NOMO-1 treated with DMSO at 0.1 percent for 48 hours (cell line): ENCODE measurements around the gene DLG5.
A peak's percentile ranks its signal among the peaks of the same experiment; 100 is the strongest.

Source experiments
- DNase-seq: peaks from one replicate; lab custom pipeline; 2025; ENCODE audit not compliant: unreplicated experiment; lab: John Stamatoyannopoulos, UW

Gene DLG5

GRCh38 chr10:77955136-77955535 lies 28.6 kb upstream of the DLG5 start:
- no peak for DNase-seq

- no peak for DNase-seq
Measured at GRCh38 chr10:77949167-77949566, 22.6 kb upstream of the DLG5 start.

GRCh38 chr10:77946084-77946483 lies 19.5 kb upstream of the DLG5 start:
- no peak for DNase-seq

- peak; percentile 76 for DNase-seq
Measured at GRCh38 chr10:77944519-77944918, 18.0 kb upstream of the DLG5 start.

- DNase-seq: peak; percentile 44
Measured at GRCh38 chr10:77943121-77943901, 16.8 kb upstream of the DLG5 start.

GRCh38 chr10:77941790-77942189 lies 15.2 kb upstream of the DLG5 start:
- DNase-seq: no peak

GRCh38 chr10:77940627-77941026 lies 14.1 kb upstream of the DLG5 start:
- DNase-seq: no peak

- DNase-seq: no peak
Measured at GRCh38 chr10:77940225-77940624, 13.7 kb upstream of the DLG5 start.

GRCh38 chr10:77939561-77940001 lies 13.0 kb upstream of the DLG5 start:
- no peak for DNase-seq

GRCh38 chr10:77936697-77937567 lies 10.4 kb upstream of the DLG5 start:
- no peak for DNase-seq

GRCh38 chr10:77932016-77932715 lies 5.6 kb upstream of the DLG5 start:
- no peak for DNase-seq

GRCh38 chr10:77927402-77928246 lies 1.1 kb upstream of the DLG5 start:
- no peak for DNase-seq

- no peak for DNase-seq
Measured at GRCh38 chr10:77925795-77926565, 575 bp downstream of the DLG5 start.

GRCh38 chr10:77925410-77925794 lies 1.2 kb downstream of the DLG5 start:
- no peak for DNase-seq

GRCh38 chr10:77922566-77923179 lies 3.9 kb downstream of the DLG5 start:
- DNase-seq: no peak

- no peak for DNase-seq
Measured at GRCh38 chr10:77922055-77922454, 4.5 kb downstream of the DLG5 start.

GRCh38 chr10:77921395-77921794 lies 5.2 kb downstream of the DLG5 start:
- DNase-seq: no peak

- no peak for DNase-seq
Measured at GRCh38 chr10:77920495-77920894, 6.1 kb downstream of the DLG5 start.

GRCh38 chr10:77919713-77920108 lies 6.8 kb downstream of the DLG5 start:
- no peak for DNase-seq
